Astrocyte (in vitro differentiated cells and primary cell): ENCODE measurements around the gene TRAF3IP3. TPM values are rescaled to one million over a fixed set of nuclear protein-coding genes. Genes with fewer than 3 reads are reported as not detected.

Experiments used
- DNase-seq: peaks from one replicate; pipeline ENCODE4 v3.0.0-alpha.2; 2010; ENCODE audit warnings: low read depth
- FAIRE-seq: peaks from 2 replicates; lab custom pipeline; 2011; peaks lifted over from hg19 to GRCh38; lab: Jason Lieb, UNC
- H2AFZ ChIP-seq: 2 replicates; pipeline ENCODE4 v1.6.0; 2012; ENCODE audit warnings: low read depth, low read length, inconsistent platforms
- H3K27ac ChIP-seq: 2 replicates; pipeline ENCODE4 v1.5.1; 2011; ENCODE audit warnings: low read depth, low read length, inconsistent platforms
- H3K27me3 ChIP-seq: 2 replicates; pipeline ENCODE4 v1.6.0; 2011; ENCODE audit warnings: low read length, inconsistent platforms; ENCODE audit not compliant: insufficient read depth
- H3K36me3 ChIP-seq: 2 replicates; pipeline ENCODE4 v1.5.1; 2011; ENCODE audit warnings: low read length, inconsistent platforms; ENCODE audit not compliant: insufficient read depth
- H3K4me1 ChIP-seq: 2 replicates; pipeline ENCODE4 v1.5.1; 2011; ENCODE audit warnings: low read length, inconsistent platforms; ENCODE audit not compliant: insufficient read depth
- H3K4me2 ChIP-seq: 2 replicates; pipeline ENCODE4 v1.6.0; 2012; ENCODE audit warnings: low read length, inconsistent platforms
- H3K4me3 ChIP-seq: 2 replicates; pipeline ENCODE4 v1.5.1; 2011; ENCODE audit warnings: low read depth, mild to moderate bottlenecking, low read length, inconsistent platforms; ENCODE audit not compliant: insufficient read depth
- H3K79me2 ChIP-seq: 2 replicates; pipeline ENCODE4 v1.6.0; 2012; ENCODE audit warnings: mild to moderate bottlenecking, low read length, inconsistent platforms; ENCODE audit not compliant: insufficient read depth
- H3K9ac ChIP-seq: 2 replicates; pipeline ENCODE4 v1.6.0; 2012; ENCODE audit warnings: mild to moderate bottlenecking, low read length, inconsistent platforms
- H3K9me3 ChIP-seq: 2 replicates; pipeline ENCODE4 v1.5.1; 2012; ENCODE audit warnings: low read depth, mild to moderate bottlenecking, low read length, inconsistent platforms; ENCODE audit not compliant: insufficient read depth
- H4K20me1 ChIP-seq: 2 replicates; pipeline ENCODE4 v1.6.0; 2012; ENCODE audit warnings: low read length, inconsistent platforms; ENCODE audit not compliant: insufficient read depth
- H3K27ac Mint-ChIP-seq: one replicate; pipeline ENCODE4 v1.8.0; 2021; ENCODE audit warnings: mild to moderate bottlenecking, mixed read lengths; ENCODE audit not compliant: unreplicated experiment
- H3K27me3 Mint-ChIP-seq: one replicate; pipeline ENCODE4 v1.8.0; 2021; ENCODE audit warnings: low read depth, mixed read lengths; ENCODE audit not compliant: unreplicated experiment
- H3K36me3 Mint-ChIP-seq: one replicate; pipeline ENCODE4 v1.8.0; 2021; ENCODE audit warnings: low read depth, mixed read lengths; ENCODE audit not compliant: unreplicated experiment
- H3K4me1 Mint-ChIP-seq: one replicate; pipeline ENCODE4 v1.8.0; 2021; ENCODE audit warnings: low read depth, mixed read lengths; ENCODE audit not compliant: unreplicated experiment
- H3K4me3 Mint-ChIP-seq: one replicate; pipeline ENCODE4 v1.8.0; 2021; ENCODE audit warnings: mild to moderate bottlenecking, moderate library complexity, mixed read lengths; ENCODE audit not compliant: unreplicated experiment
- H3K9me3 Mint-ChIP-seq: one replicate; pipeline ENCODE4 v1.8.0; 2021; ENCODE audit warnings: mild to moderate bottlenecking, mixed read lengths; ENCODE audit not compliant: unreplicated experiment
- CTCF ChIP-seq: IDR thresholded peaks from 2 replicates; pipeline ENCODE4 v1.5.1; 2011; ENCODE audit warnings: low read depth, mild to moderate bottlenecking, inconsistent platforms, low read length, moderate library complexity; ENCODE audit not compliant: insufficient read depth
- EZH2 ChIP-seq: IDR thresholded peaks from 2 replicates; pipeline ENCODE4 v1.6.1; 2012; ENCODE audit warnings: mild to moderate bottlenecking, low read length, inconsistent platforms; ENCODE audit not compliant: insufficient read depth
- total RNA-seq: library from RNA; stranded (reverse); gene quantifications from 2 replicates; pipeline ENCODE4 v1.2.1, GENCODE V29; 2021

Gene TRAF3IP3
- total RNA-seq, 1 donor from 2014 or later = not detected

DNA sequence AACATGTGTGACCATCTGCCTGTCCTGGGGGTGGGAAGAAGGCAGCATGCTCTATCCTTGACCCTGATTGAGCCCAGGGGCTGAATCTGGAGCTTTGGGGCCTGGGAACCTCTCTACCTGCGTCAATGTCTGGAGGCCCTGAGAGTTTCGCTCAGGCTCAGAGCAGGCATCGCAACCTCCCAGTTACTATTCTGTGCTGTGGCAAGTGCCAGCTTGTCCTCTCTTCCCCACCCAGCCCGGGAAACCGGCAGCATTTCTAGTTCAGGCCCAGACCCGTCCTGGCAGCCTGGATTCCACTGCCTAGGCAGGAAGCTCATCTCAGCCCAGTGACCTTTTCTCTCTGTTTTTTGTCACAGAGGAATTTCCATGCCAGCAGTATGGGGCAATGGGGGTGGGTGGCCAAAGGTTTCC, 60.1 kb downstream of the TRAF3IP3 start:
- no peak overlapping the region for H3K4me3 ChIP-seq
- H3K27me3 ChIP-seq = no peaks in the 10 kb centered on the region
- no peak overlapping the region for H2AFZ ChIP-seq
- H3K9me3 ChIP-seq = no peaks in the 10 kb centered on the region
- H3K9ac ChIP-seq = no peak overlapping the region
- Mint-ChIP-seq H3K27me3 (peaks cover 7% of the 10 kb centered on the region), H3K36me3 (no peaks in the 10 kb centered on the region), H3K4me1 (peaks cover 9% of the 10 kb centered on the region), H3K27ac (no peak overlapping the region), H3K9me3 (no peaks in the 10 kb centered on the region), H3K4me3 (no peak overlapping the region)
- DNase-seq = no peak
- H3K79me2 ChIP-seq = no peaks in the 10 kb centered on the region
- no peak for TF ChIP-seq CTCF
- no peak for TF ChIP-seq EZH2
- H3K27ac ChIP-seq = no peak overlapping the region
- no peak for FAIRE-seq
- no peaks in the 10 kb centered on the region for H4K20me1 ChIP-seq
- H3K36me3 ChIP-seq = no peaks in the 10 kb centered on the region
- no peak overlapping the region for H3K4me2 ChIP-seq
- no peaks in the 10 kb centered on the region for H3K4me1 ChIP-seq

DNA sequence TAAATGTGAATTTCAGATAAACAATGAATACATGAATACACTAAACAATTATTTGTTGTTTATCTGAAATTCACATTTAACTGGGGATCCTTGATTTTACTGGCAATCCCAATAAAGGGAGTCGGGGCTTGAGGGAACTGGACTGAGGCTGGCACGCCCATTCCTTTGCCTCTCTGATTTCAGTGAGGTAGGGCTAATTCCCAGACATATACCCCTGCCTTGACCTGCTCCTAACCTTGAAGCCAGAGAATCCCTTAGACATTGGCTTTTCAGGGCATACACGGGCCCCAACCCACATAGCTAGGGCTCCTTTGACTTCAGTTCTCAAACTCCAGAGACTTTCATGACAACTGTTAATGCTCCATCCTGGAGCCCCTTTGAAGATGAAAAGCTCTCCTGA, 61.1 kb downstream of the TRAF3IP3 start:
- no peak overlapping the region for H2AFZ ChIP-seq
- FAIRE-seq = no peak
- H3K27me3 ChIP-seq = no peaks in the 10 kb centered on the region
- no peaks in the 10 kb centered on the region for H3K9me3 ChIP-seq
- Mint-ChIP-seq H3K36me3 (no peaks in the 10 kb centered on the region), H3K27ac (no peak overlapping the region), H3K27me3 (peaks cover 7% of the 10 kb centered on the region), H3K4me1 (peaks cover 9% of the 10 kb centered on the region), H3K9me3 (no peaks in the 10 kb centered on the region), H3K4me3 (no peak overlapping the region)
- DNase-seq = no peak
- H3K79me2 ChIP-seq = no peaks in the 10 kb centered on the region
- H3K4me2 ChIP-seq = no peak overlapping the region
- no peak overlapping the region for H3K27ac ChIP-seq
- H3K4me3 ChIP-seq = no peak overlapping the region
- no peaks in the 10 kb centered on the region for H3K4me1 ChIP-seq
- H3K36me3 ChIP-seq = no peaks in the 10 kb centered on the region
- no peak overlapping the region for H3K9ac ChIP-seq
- no peak for TF ChIP-seq EZH2
- no peak for TF ChIP-seq CTCF
- no peaks in the 10 kb centered on the region for H4K20me1 ChIP-seq

GRCh38 chr1:209817691-209818090, 61.8 kb downstream of the TRAF3IP3 start:
- H3K4me1 ChIP-seq = no peaks in the 10 kb centered on the region
- H3K27ac Mint-ChIP-seq = no peak overlapping the region
- no peak for TF ChIP-seq EZH2
- no peak for TF ChIP-seq CTCF
- FAIRE-seq (no peak), DNase-seq (no peak)
- H3K27ac ChIP-seq = no peak overlapping the region
- no peak overlapping the region for H3K4me3 ChIP-seq
- no peak overlapping the region for H3K4me2 ChIP-seq
- peaks cover 11% of the 10 kb centered on the region for H3K4me1 Mint-ChIP-seq
- no peaks in the 10 kb centered on the region for H3K36me3 Mint-ChIP-seq
- H3K9me3 ChIP-seq = no peaks in the 10 kb centered on the region
- no peaks in the 10 kb centered on the region for H3K36me3 ChIP-seq
- peaks cover 7% of the 10 kb centered on the region for H3K27me3 Mint-ChIP-seq
- no peak overlapping the region for H2AFZ ChIP-seq
- H3K27me3 ChIP-seq = no peaks in the 10 kb centered on the region
- no peak overlapping the region for H3K4me3 Mint-ChIP-seq
- no peaks in the 10 kb centered on the region for H4K20me1 ChIP-seq
- no peaks in the 10 kb centered on the region for H3K9me3 Mint-ChIP-seq
- H3K79me2 ChIP-seq = no peaks in the 10 kb centered on the region
- H3K9ac ChIP-seq = no peak overlapping the region
